Measurements from ENCODE around the gene ME3. TPM values are rescaled to one million over a fixed set of nuclear protein-coding genes. Genes with fewer than 3 reads are reported as not detected.

The ME3 gene
- polyA plus RNA-seq, 2 of the 4 experiments (the other 2 are of a cell fraction): 19.7 to 22.3 TPM

- Histone ChIP-seq H3K4me3 (no peak overlapping the region), H3K4me2 (peak overlapping the region; percentile 74), H3K27ac (peak overlapping the region; percentile 77 to 89), H3K9me3 (no peaks in the 10 kb centered on the region), H3K4me1 (peaks cover 60% of the 10 kb centered on the region)
- ChIA-PET CTCF (interaction anchor here (0.8 to 7.8 kb wide), 17 partner anchors 9 to 434 kb away, joined by 3 to 60 read pairs (median 4); no protein-coding TSS in a partner anchor), POLR2A (interaction anchor here (0.6 to 2.7 kb wide), 15 partner anchors 11 to 327 kb away, joined by 3 to 30 read pairs (median 5); partner anchors contain the start of gene PRSS23)
- WGBS (ENCODE audit: missing lambda C conversion rate): 26% methylated on average over 1 of the region's 1 CpG
- ATAC-seq (no peak), DNase-seq (ENCODE audit: low read depth in 1 of 2, low spot score in 1 of 2) (no peak), FAIRE-seq (no peak)
- no peak for TF ChIP-seq JUNB (IDR thresholded peaks at IDR 0.05)
- 0 out of 2 replicates have a peak, but pooled peaks have one; percentile 12 for TF ChIP-seq FOXS1 (CRISPR knock-in tag; IDR thresholded peaks at IDR 0.05)
- TF ChIP-seq ZNF302 (CRISPR knock-in tag; IDR thresholded peaks at IDR 0.05): no peak
- no peak for TF ChIP-seq TP53 (CRISPR knock-in tag; IDR thresholded peaks at IDR 0.05)
- TF ChIP-seq USF2 (IDR thresholded peaks at IDR 0.05): no peak
- TF ChIP-seq MYC (IDR thresholded peaks at IDR 0.05; ENCODE audit: borderline replicate concordance, low read length): no peak
- TF ChIP-seq HOXA7 (CRISPR knock-in tag; IDR thresholded peaks at IDR 0.05): no peak
- no peak for TF ChIP-seq EHMT2 (IDR thresholded peaks at IDR 0.05; ENCODE audit: low read depth)
- TF ChIP-seq PHF8 (IDR thresholded peaks at IDR 0.05; ENCODE audit: borderline replicate concordance, low read depth): no peak
- no peak for TF ChIP-seq POLR2AphosphoS2 (conservative IDR thresholded peaks at IDR 0.05; ENCODE audit: low read length)
- TF ChIP-seq CBX8 (IDR thresholded peaks at IDR 0.05): no peak
- TF ChIP-seq SMC3 (IDR thresholded peaks at IDR 0.05): no peak
- no peak for TF ChIP-seq NFE2L2 (conservative IDR thresholded peaks at IDR 0.05; ENCODE audit: low read length)
- no peak for TF ChIP-seq NPAS2 (CRISPR knock-in tag; IDR thresholded peaks at IDR 0.05; ENCODE audit: borderline replicate concordance)
- TF ChIP-seq ZC3H11A (IDR thresholded peaks at IDR 0.05): no peak
- no peak for TF ChIP-seq HEYL (CRISPR knock-in tag; IDR thresholded peaks at IDR 0.05)
- peak; percentile 96 for TF ChIP-seq KDM1A (IDR thresholded peaks at IDR 0.05; ENCODE audit: low read depth)
- TF ChIP-seq RAD21 (conservative IDR thresholded peaks at IDR 0.05 in 1 of 2, IDR thresholded peaks at IDR 0.05 in 1 of 2): no peak
- TF ChIP-seq RNF2 (IDR thresholded peaks at IDR 0.05; ENCODE audit: borderline replicate concordance, low read depth): no peak
- TF ChIP-seq BCL3 (IDR thresholded peaks at IDR 0.05): no peak
- TF ChIP-seq, protein P1, sequence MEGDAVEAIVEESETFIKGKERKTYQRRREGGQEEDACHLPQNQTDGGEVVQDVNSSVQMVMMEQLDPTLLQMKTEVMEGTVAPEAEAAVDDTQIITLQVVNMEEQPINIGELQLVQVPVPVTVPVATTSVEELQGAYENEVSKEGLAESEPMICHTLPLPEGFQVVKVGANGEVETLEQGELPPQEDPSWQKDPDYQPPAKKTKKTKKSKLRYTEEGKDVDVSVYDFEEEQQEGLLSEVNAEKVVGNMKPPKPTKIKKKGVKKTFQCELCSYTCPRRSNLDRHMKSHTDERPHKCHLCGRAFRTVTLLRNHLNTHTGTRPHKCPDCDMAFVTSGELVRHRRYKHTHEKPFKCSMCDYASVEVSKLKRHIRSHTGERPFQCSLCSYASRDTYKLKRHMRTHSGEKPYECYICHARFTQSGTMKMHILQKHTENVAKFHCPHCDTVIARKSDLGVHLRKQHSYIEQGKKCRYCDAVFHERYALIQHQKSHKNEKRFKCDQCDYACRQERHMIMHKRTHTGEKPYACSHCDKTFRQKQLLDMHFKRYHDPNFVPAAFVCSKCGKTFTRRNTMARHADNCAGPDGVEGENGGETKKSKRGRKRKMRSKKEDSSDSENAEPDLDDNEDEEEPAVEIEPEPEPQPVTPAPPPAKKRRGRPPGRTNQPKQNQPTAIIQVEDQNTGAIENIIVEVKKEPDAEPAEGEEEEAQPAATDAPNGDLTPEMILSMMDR (IDR thresholded peaks at IDR 0.05): no peak
- TF ChIP-seq, protein P2, sequence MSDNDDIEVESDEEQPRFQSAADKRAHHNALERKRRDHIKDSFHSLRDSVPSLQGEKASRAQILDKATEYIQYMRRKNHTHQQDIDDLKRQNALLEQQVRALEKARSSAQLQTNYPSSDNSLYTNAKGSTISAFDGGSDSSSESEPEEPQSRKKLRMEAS (IDR thresholded peaks at IDR 0.05): no peak
- TF ChIP-seq, protein P3, sequence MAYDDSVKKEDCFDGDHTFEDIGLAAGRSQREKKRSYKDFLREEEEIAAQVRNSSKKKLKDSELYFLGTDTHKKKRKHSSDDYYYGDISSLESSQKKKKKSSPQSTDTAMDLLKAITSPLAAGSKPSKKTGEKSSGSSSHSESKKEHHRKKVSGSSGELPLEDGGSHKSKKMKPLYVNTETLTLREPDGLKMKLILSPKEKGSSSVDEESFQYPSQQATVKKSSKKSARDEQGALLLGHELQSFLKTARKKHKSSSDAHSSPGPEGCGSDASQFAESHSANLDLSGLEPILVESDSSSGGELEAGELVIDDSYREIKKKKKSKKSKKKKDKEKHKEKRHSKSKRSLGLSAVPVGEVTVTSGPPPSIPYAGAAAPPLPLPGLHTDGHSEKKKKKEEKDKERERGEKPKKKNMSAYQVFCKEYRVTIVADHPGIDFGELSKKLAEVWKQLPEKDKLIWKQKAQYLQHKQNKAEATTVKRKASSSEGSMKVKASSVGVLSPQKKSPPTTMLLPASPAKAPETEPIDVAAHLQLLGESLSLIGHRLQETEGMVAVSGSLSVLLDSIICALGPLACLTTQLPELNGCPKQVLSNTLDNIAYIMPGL (CRISPR knock-in tag; IDR thresholded peaks at IDR 0.05; ENCODE audit: borderline replicate concordance): no peak
- TF ChIP-seq FOSB (CRISPR knock-in tag; IDR thresholded peaks at IDR 0.05): peak; percentile 75; the same call in 1 of the 2 replicates
- TF ChIP-seq, protein P4, sequence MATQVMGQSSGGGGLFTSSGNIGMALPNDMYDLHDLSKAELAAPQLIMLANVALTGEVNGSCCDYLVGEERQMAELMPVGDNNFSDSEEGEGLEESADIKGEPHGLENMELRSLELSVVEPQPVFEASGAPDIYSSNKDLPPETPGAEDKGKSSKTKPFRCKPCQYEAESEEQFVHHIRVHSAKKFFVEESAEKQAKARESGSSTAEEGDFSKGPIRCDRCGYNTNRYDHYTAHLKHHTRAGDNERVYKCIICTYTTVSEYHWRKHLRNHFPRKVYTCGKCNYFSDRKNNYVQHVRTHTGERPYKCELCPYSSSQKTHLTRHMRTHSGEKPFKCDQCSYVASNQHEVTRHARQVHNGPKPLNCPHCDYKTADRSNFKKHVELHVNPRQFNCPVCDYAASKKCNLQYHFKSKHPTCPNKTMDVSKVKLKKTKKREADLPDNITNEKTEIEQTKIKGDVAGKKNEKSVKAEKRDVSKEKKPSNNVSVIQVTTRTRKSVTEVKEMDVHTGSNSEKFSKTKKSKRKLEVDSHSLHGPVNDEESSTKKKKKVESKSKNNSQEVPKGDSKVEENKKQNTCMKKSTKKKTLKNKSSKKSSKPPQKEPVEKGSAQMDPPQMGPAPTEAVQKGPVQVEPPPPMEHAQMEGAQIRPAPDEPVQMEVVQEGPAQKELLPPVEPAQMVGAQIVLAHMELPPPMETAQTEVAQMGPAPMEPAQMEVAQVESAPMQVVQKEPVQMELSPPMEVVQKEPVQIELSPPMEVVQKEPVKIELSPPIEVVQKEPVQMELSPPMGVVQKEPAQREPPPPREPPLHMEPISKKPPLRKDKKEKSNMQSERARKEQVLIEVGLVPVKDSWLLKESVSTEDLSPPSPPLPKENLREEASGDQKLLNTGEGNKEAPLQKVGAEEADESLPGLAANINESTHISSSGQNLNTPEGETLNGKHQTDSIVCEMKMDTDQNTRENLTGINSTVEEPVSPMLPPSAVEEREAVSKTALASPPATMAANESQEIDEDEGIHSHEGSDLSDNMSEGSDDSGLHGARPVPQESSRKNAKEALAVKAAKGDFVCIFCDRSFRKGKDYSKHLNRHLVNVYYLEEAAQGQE (IDR thresholded peaks at IDR 0.05): no peak
- TF ChIP-seq KDM5A (IDR thresholded peaks at IDR 0.05): no peak
- no peak for TF ChIP-seq RFX5 (IDR thresholded peaks at IDR 0.05)
- no peak for TF ChIP-seq CHD2 (IDR thresholded peaks at IDR 0.05; ENCODE audit: low read length, partially characterized antibody)
- no peak for TF ChIP-seq RCOR1 (IDR thresholded peaks at IDR 0.05; ENCODE audit: low read depth, low read length)
- no peak for TF ChIP-seq JUN (IDR thresholded peaks at IDR 0.05)
- peak; percentile 81 for TF ChIP-seq ZFP36 (IDR thresholded peaks at IDR 0.05; ENCODE audit: borderline replicate concordance, partially characterized antibody)
- TF ChIP-seq HDAC2 (IDR thresholded peaks at IDR 0.05): peak; percentile 95; the same call in 1 of the 2 replicates
These were observed 187.6 kb downstream of the ME3 start for GRCh38 chr11:86484795-86485166.

Measured in A549 (cell line).